ENCODE measurements around the gene CASZ1. TPM values are rescaled to one million over a fixed set of nuclear protein-coding genes. Genes with fewer than 3 reads are reported as not detected.
A peak's percentile ranks its signal among the peaks of the same experiment; 100 is the strongest.

Gene CASZ1
- polyA plus RNA-seq, 3 donors: 0.30 to 3.7 (median 0.50) TPM

GRCh38 chr1:10631811-10632593 is 164.4 kb downstream of the CASZ1 start:
- TF ChIP-seq, protein P1, sequence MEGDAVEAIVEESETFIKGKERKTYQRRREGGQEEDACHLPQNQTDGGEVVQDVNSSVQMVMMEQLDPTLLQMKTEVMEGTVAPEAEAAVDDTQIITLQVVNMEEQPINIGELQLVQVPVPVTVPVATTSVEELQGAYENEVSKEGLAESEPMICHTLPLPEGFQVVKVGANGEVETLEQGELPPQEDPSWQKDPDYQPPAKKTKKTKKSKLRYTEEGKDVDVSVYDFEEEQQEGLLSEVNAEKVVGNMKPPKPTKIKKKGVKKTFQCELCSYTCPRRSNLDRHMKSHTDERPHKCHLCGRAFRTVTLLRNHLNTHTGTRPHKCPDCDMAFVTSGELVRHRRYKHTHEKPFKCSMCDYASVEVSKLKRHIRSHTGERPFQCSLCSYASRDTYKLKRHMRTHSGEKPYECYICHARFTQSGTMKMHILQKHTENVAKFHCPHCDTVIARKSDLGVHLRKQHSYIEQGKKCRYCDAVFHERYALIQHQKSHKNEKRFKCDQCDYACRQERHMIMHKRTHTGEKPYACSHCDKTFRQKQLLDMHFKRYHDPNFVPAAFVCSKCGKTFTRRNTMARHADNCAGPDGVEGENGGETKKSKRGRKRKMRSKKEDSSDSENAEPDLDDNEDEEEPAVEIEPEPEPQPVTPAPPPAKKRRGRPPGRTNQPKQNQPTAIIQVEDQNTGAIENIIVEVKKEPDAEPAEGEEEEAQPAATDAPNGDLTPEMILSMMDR (IDR thresholded peaks at IDR 0.05): no peak
- Histone ChIP-seq H2AFZ (ENCODE audit: insufficient read depth, low read depth, low read length, poor library complexity, severe bottlenecking) (no peak overlapping the region), H4K20me1 (ENCODE audit: insufficient read depth, low read length) (no peaks in the 10 kb centered on the region), H3K27ac (ENCODE audit: low read depth in 1 of 2, low read length in 2 of 2) (no peak overlapping the region), H3K4me2 (replicated peaks; ENCODE audit: extremely low read depth, low read length, poor library complexity, severe bottlenecking) (no peak overlapping the region), H3K27me3 (ENCODE audit: control insufficient read depth in 2 of 2, insufficient read depth in 2 of 2, low read length in 2 of 2) (peaks cover 0 to 4% of the 10 kb centered on the region in 2 donors), H3K36me3 (replicated peaks in 1 of 2; ENCODE audit: control insufficient read depth in 1 of 2, insufficient read depth in 2 of 2, low read length in 2 of 2) (peaks cover 13 to 27% of the 10 kb centered on the region in 2 donors), H3K9me3 (replicated peaks in 1 of 2; ENCODE audit: control insufficient read depth in 1 of 2, insufficient read depth in 1 of 2, low read length in 2 of 2) (no peaks in the 10 kb centered on the region), H3K4me3 (replicated peaks in 1 of 3; ENCODE audit: low read depth in 2 of 3, low read length in 3 of 3) (no peak overlapping the region), H3K4me1 (ENCODE audit: control insufficient read depth in 1 of 2, insufficient read depth in 2 of 2, low read length in 2 of 2) (no peaks in the 10 kb centered on the region), H3K79me2 (ENCODE audit: insufficient read depth, low read length) (no peaks in the 10 kb centered on the region), H3K9ac (ENCODE audit: insufficient read depth, low read length, poor library complexity, severe bottlenecking) (no peak overlapping the region)
- peaks cover 26 to 40% of the 10 kb centered on the region in 2 donors for H3K36me3 Mint-ChIP-seq
- H3K4me3 Mint-ChIP-seq: no peak overlapping the region
- WGBS (ENCODE audit: insufficient coverage): 100% methylated on average over 10 of the region's 14 CpGs
- H3K9me3 Mint-ChIP-seq: no peaks in the 10 kb centered on the region
- intact Hi-C loops (cut with micrococcal nuclease): no loop called here
- DNase-seq: no peak
- H3K27ac Mint-ChIP-seq: peak overlapping the region in 1 of 7 donors; percentile 65
- H3K4me1 Mint-ChIP-seq: no peaks in the 10 kb centered on the region
- peaks cover 9 to 13% (median 11%) of the 10 kb centered on the region in 3 donors for H3K27me3 Mint-ChIP-seq (ENCODE audit: low read depth in 3 of 3)

GRCh38 chr1:10631121-10631810 is 165.2 kb downstream of the CASZ1 start:
- Histone ChIP-seq H3K27ac (ENCODE audit: low read depth in 1 of 2, low read length in 2 of 2) (no peak overlapping the region), H2AFZ (ENCODE audit: insufficient read depth, low read depth, low read length, poor library complexity, severe bottlenecking) (no peak overlapping the region), H3K9me3 (replicated peaks in 1 of 2; ENCODE audit: control insufficient read depth in 1 of 2, insufficient read depth in 1 of 2, low read length in 2 of 2) (no peaks in the 10 kb centered on the region), H3K4me3 (replicated peaks in 1 of 3; ENCODE audit: low read depth in 2 of 3, low read length in 3 of 3) (no peak overlapping the region), H3K4me2 (replicated peaks; ENCODE audit: extremely low read depth, low read length, poor library complexity, severe bottlenecking) (no peak overlapping the region), H3K27me3 (ENCODE audit: control insufficient read depth in 2 of 2, insufficient read depth in 2 of 2, low read length in 2 of 2) (peaks cover 0 to under 1% of the 10 kb centered on the region in 2 donors), H3K79me2 (ENCODE audit: insufficient read depth, low read length) (no peaks in the 10 kb centered on the region), H3K4me1 (ENCODE audit: control insufficient read depth in 1 of 2, insufficient read depth in 2 of 2, low read length in 2 of 2) (no peaks in the 10 kb centered on the region), H4K20me1 (ENCODE audit: insufficient read depth, low read length) (no peaks in the 10 kb centered on the region), H3K9ac (ENCODE audit: insufficient read depth, low read length, poor library complexity, severe bottlenecking) (no peak overlapping the region), H3K36me3 (replicated peaks in 1 of 2; ENCODE audit: control insufficient read depth in 1 of 2, insufficient read depth in 2 of 2, low read length in 2 of 2) (peaks cover 13 to 35% of the 10 kb centered on the region in 2 donors)
- peak overlapping the region in 1 of 7 donors; percentile 6 for H3K27ac Mint-ChIP-seq
- H3K4me1 Mint-ChIP-seq: no peaks in the 10 kb centered on the region
- WGBS (ENCODE audit: insufficient coverage): 95% methylated on average over 18 of the region's 20 CpGs
- no peaks in the 10 kb centered on the region for H3K9me3 Mint-ChIP-seq
- no peak for DNase-seq
- peaks cover 30 to 46% of the 10 kb centered on the region in 2 donors for H3K36me3 Mint-ChIP-seq
- intact Hi-C loops (cut with micrococcal nuclease): no loop called here
- no peak overlapping the region for H3K4me3 Mint-ChIP-seq
- TF ChIP-seq, protein P1 (IDR thresholded peaks at IDR 0.05): no peak
- peaks cover 6 to 10% (median 9%) of the 10 kb centered on the region in 3 donors for H3K27me3 Mint-ChIP-seq (ENCODE audit: low read depth in 3 of 3)

Data from CD14-positive monocyte (primary cell).